Left colon (tissue), 2 donors: Measurements from ENCODE around the gene ZNF83. TPM values are rescaled to one million over a fixed set of nuclear protein-coding genes. Genes with fewer than 3 reads are reported as not detected.
"Not testable (repeated sequence)": the region's sequence is repeated elsewhere in the genome, so short reads cannot be mapped to it uniquely, and the experiment has no call there.

Experiments used
- ATAC-seq: fragments of 200-7000 bp; cut with Tn5 transposase; one replicate; pipeline ENCODE4 v1.9.1; 2020; ENCODE audit warnings: mild to moderate bottlenecking, moderate library complexity
- DNase-seq, 2 donors: peaks; one replicate each; pipeline ENCODE4 v3.0.0-alpha.2; 2020
- intact Hi-C, 2 donors: fragments of 100-400 bp; cut with DNase I in 1 of 2; cut with micrococcal nuclease in 1 of 2; formaldehyde crosslinking; loops; one replicate each; pipeline versions ENCODE4 v1.11.2 to v1.14.0; 2022; cut with DNase I, micrococcal nuclease
- total RNA-seq, 2 donors: library from RNA; stranded (reverse); fragmentation: NEBNext Ultra II Directional; extraction: Animal tissue kit (Norgen Biotek cat#: 25700); gene quantifications; one replicate each; pipeline ENCODE4 v1.2.1, GENCODE V29; 2021
- donor health status: DM: no; HTN: no; CAD: no.
- donor health status: DM: yes; HTN: yes; CAD: no.

Gene ZNF83
- total RNA-seq, 2 donors from 2014 or later = 9.8 to 20.2 TPM

- DNase-seq (no peak), ATAC-seq (no peak)
- intact Hi-C loops = no loop called here
Measured at GRCh38 chr19:52648336-52649016, 10.3 kb upstream of the ZNF83 start.

- no peak for ATAC-seq
- intact Hi-C loops = no loop called here
- no peak for DNase-seq
Measured at GRCh38 chr19:52646571-52647217, 8.5 kb upstream of the ZNF83 start.

- DNase-seq (peak in 1 of 2 donors; percentile 4), ATAC-seq (no peak)
- intact Hi-C loops = no loop called here
Measured at GRCh38 chr19:52640916-52641315, 2.8 kb upstream of the ZNF83 start.

- DNase-seq = no peak
- intact Hi-C loops = no loop called here
- no peak for ATAC-seq
Measured at GRCh38 chr19:52639996-52640395, 1.8 kb upstream of the ZNF83 start.

- peak; percentile 4 for ATAC-seq
- DNase-seq = peak; percentile 24 to 26
- intact Hi-C loops = no loop called here
Measured at GRCh38 chr19:52638601-52639000, 446 bp upstream of the ZNF83 start.

GRCh38 chr19:52635786-52636570 lies 2.2 kb downstream of the ZNF83 start:
- intact Hi-C loops = no loop called here
- DNase-seq (no peak), ATAC-seq (no peak)

GRCh38 chr19:52627441-52627840 lies 10.7 kb downstream of the ZNF83 start:
- intact Hi-C loops, DNase-seq, ATAC-seq: not testable (repeated sequence)

GRCh38 chr19:52626915-52627314 lies 11.2 kb downstream of the ZNF83 start:
- DNase-seq (no peak), ATAC-seq (no peak)
- intact Hi-C loops = no loop called here

- DNase-seq (no peak), ATAC-seq (no peak)
- intact Hi-C loops = no loop called here
Measured at GRCh38 chr19:52622261-52622660, 15.9 kb downstream of the ZNF83 start.

- DNase-seq = no peak
- no peak for ATAC-seq
- intact Hi-C loops = no loop called here
Measured at GRCh38 chr19:52621376-52621775, 16.8 kb downstream of the ZNF83 start.

- ATAC-seq (no peak), DNase-seq (no peak)
- intact Hi-C loops = no loop called here
Measured at GRCh38 chr19:52613299-52613906, 24.8 kb downstream of the ZNF83 start.

GRCh38 chr19:52603558-52604207 lies 34.5 kb downstream of the ZNF83 start:
- ATAC-seq (no peak), DNase-seq (no peak)
- intact Hi-C loops = no loop called here

GRCh38 chr19:52602941-52603340 lies 35.2 kb downstream of the ZNF83 start:
- intact Hi-C loops = no loop called here
- ATAC-seq = no peak
- DNase-seq = no peak

- ATAC-seq = peak; percentile 6
- intact Hi-C loops, DNase-seq: not testable (repeated sequence)
Measured at GRCh38 chr19:52601974-52602366, 36.2 kb downstream of the ZNF83 start.

GRCh38 chr19:52601025-52601973 lies 36.9 kb downstream of the ZNF83 start:
- intact Hi-C loops = no loop called here
- DNase-seq (peak; percentile 94 to 99), ATAC-seq (peak; percentile 97)

- peak; percentile 79 to 80 for DNase-seq
Measured at GRCh38 chr19:52600639-52601024, 37.5 kb downstream of the ZNF83 start.

GRCh38 chr19:52599241-52599640 lies 38.9 kb downstream of the ZNF83 start:
- intact Hi-C loops = no loop called here

More at GRCh38 chr19:52600639-52601024, 37.5 kb downstream of the ZNF83 start:
- peak; percentile 73 for ATAC-seq
- intact Hi-C loops = no loop called here

GRCh38 chr19:52593441-52593840 lies 44.7 kb downstream of the ZNF83 start:
- intact Hi-C loops, ATAC-seq, DNase-seq: not testable (repeated sequence)

More at GRCh38 chr19:52599241-52599640, 38.9 kb downstream of the ZNF83 start:
- DNase-seq (no peak), ATAC-seq (no peak)
